GM12878 (cell line): ENCODE data around the gene ARHGAP27.

Experiments
- CREB1 ChIP-seq: IDR thresholded peaks from 2 replicates; pipeline ENCODE4 v1.6.1; 2012; ENCODE audit warnings: low read depth, mild to moderate bottlenecking, inconsistent platforms
- CTCF ChIP-seq, 3 experiments: IDR thresholded peaks in 2 of 3; conservative IDR thresholded peaks in 1 of 3; 2 replicates each; pipeline ENCODE4 v1.5.1; 2011; ENCODE audit warnings: low read depth in 3 of 3, low read length in 3 of 3, mild to moderate bottlenecking in 3 of 3, control low read depth in 2 of 3, moderate library complexity in 2 of 3, inconsistent platforms in 1 of 3, mixed read lengths in 1 of 3; ENCODE audit not compliant: control insufficient read depth in 2 of 3, insufficient read depth in 1 of 3; ENCODE audit errors: extremely low read depth in 1 of 3
- EZH2 ChIP-seq: IDR thresholded peaks from 2 replicates; pipeline ENCODE4 v1.6.1; 2012; ENCODE audit warnings: low read depth, mild to moderate bottlenecking, control low read depth, inconsistent platforms, low read length, borderline replicate concordance; ENCODE audit not compliant: control insufficient read depth
- MAX ChIP-seq: IDR thresholded peaks from 2 replicates; pipeline ENCODE4 v1.6.1; 2012; ENCODE audit warnings: low read depth, low read length, improper control_type of control experiment
- POLR2A ChIP-seq: IDR thresholded peaks from 2 replicates; pipeline ENCODE4 v1.6.1; 2011; ENCODE audit warnings: low read depth, mild to moderate bottlenecking, low read length
- POLR2AphosphoS5 ChIP-seq: IDR thresholded peaks from 2 replicates; pipeline ENCODE4 v1.6.1; 2011; ENCODE audit warnings: mild to moderate bottlenecking, low read length, inconsistent platforms
- RFX5 ChIP-seq: IDR thresholded peaks from 2 replicates; pipeline ENCODE4 v1.6.1; 2011; ENCODE audit warnings: low read depth, low read length, improper control_type of control experiment
- SMAD1 ChIP-seq: fragments of 450-650 bp; IDR thresholded peaks from 2 replicates; pipeline ENCODE4 v1.6.1; 2018; ENCODE audit warnings: mild to moderate bottlenecking, low read depth; ENCODE audit not compliant: partially characterized antibody
- SP1 ChIP-seq: IDR thresholded peaks from one replicate; pipeline ENCODE4 v1.6.1; 2011; ENCODE audit warnings: low read depth, low read length
- USF2 ChIP-seq: IDR thresholded peaks from 2 replicates; pipeline ENCODE4 v1.6.1; 2011; ENCODE audit warnings: low read depth, low read length, improper control_type of control experiment, borderline replicate concordance
- YY1 ChIP-seq: IDR thresholded peaks from 2 replicates; pipeline ENCODE4 v1.6.1; 2011; ENCODE audit warnings: low read depth, mild to moderate bottlenecking, low read length

- TF ChIP-seq YY1, result no peak
- TF ChIP-seq SMAD1, result no peak
- TF ChIP-seq USF2, result no peak
- TF ChIP-seq CTCF (IDR thresholded peaks at IDR 0.05 in 2 of 3, conservative IDR thresholded peaks at IDR 0.05 in 1 of 3; ENCODE audit: control insufficient read depth in 2 of 3, extremely low read depth in 1 of 3, insufficient read depth in 1 of 3, low read depth in 3 of 3, low read length in 3 of 3), result no peak
- no peak for TF ChIP-seq EZH2
- TF ChIP-seq CREB1, result no peak
- TF ChIP-seq POLR2A, result no peak
- no peak for TF ChIP-seq MAX
- no peak for TF ChIP-seq SP1
- no peak for TF ChIP-seq RFX5
- TF ChIP-seq POLR2AphosphoS5, result no peak
Measured at GRCh38 chr17:45437465-45438283, 5.0 kb upstream of the ARHGAP27 start.
